ENCODE measurements around the gene THAP7. TPM values are rescaled to one million over a fixed set of nuclear protein-coding genes. Genes with fewer than 3 reads are reported as not detected.

The THAP7 gene
- total RNA-seq, 1 donor from 2014 or later = 22.0 TPM

DNA sequence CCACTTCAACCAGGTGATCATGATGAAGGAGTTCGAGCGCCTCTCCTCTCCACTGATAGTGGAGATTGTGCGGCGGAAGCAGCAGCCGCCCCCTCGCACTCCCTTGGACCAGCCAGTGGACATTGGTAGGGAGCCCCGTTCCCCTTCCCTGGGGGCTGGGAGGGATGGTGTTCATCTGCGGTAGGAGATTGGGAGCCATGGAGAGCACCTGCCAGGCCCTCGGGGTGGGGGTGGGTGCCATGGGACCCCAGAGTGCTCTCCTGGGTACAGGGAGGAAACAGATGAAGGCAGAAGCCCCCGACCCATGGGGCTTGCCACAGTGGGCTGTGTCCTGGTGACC, 7.0 kb downstream of the THAP7 start:
- Histone ChIP-seq H3K36me3 (peaks cover 57% of the 10 kb centered on the region), H3K9me3 (no peaks in the 10 kb centered on the region), H3K4me1 (peaks cover 2% of the 10 kb centered on the region), H3K27ac (no peak overlapping the region), H3K27me3 (no peaks in the 10 kb centered on the region), H3K4me3 (no peak overlapping the region)
- ATAC-seq = no peak
- TF ChIP-seq, protein P1, sequence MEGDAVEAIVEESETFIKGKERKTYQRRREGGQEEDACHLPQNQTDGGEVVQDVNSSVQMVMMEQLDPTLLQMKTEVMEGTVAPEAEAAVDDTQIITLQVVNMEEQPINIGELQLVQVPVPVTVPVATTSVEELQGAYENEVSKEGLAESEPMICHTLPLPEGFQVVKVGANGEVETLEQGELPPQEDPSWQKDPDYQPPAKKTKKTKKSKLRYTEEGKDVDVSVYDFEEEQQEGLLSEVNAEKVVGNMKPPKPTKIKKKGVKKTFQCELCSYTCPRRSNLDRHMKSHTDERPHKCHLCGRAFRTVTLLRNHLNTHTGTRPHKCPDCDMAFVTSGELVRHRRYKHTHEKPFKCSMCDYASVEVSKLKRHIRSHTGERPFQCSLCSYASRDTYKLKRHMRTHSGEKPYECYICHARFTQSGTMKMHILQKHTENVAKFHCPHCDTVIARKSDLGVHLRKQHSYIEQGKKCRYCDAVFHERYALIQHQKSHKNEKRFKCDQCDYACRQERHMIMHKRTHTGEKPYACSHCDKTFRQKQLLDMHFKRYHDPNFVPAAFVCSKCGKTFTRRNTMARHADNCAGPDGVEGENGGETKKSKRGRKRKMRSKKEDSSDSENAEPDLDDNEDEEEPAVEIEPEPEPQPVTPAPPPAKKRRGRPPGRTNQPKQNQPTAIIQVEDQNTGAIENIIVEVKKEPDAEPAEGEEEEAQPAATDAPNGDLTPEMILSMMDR (IDR thresholded peaks at IDR 0.05) = no peak
- intact Hi-C loops (cut with DNase I) = no loop called here
- DNase-seq = no peak

DNA sequence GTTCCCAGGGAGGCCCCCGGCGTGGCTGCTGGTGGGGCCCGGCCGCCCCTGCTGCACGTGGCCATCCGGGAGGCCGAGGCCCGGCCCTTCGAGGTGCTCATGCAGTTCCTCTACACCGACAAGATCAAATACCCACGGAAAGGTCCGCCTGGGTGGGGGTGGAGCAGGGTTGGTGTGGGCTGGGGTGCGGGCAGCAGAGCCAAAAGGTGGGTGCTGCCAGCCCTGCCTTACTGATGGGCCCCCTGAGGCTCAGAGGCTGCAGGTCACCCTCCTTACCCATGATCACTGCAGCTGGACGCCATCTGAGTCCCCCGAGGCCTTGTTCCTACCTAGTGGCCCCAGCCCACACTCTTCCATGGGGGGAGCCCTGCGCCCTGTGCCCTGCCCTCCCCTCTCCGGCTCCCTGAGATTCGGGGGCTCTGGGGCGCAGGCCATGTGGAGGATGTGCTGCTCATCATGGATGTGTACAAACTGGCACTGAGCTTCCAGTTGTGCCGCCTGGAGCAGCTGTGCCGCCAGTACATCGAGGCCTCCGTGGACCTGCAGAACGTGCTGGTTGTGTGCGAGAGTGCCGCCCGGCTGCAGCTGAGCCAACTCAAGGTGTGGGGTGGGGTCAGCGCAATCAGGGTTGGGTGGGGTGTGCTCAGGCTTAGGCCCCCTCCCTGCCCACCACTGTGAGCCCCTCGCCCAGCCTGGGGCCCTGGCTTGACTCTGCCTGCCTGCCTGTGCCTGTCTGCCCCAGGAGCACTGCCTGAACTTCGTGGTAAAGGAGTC, 7.6 kb downstream of the THAP7 start:
- DNase-seq = no peak
- H3K27ac ChIP-seq = no peak overlapping the region
- H3K9me3 ChIP-seq = no peaks in the 10 kb centered on the region
- H3K27me3 ChIP-seq = no peaks in the 10 kb centered on the region
- no peak overlapping the region for H3K4me3 ChIP-seq
- peaks cover 52% of the 10 kb centered on the region for H3K36me3 ChIP-seq
- ATAC-seq = no peak
- TF ChIP-seq, protein P1 (IDR thresholded peaks at IDR 0.05) = no peak
- no peaks in the 10 kb centered on the region for H3K4me1 ChIP-seq
- intact Hi-C loops (cut with DNase I) = no loop called here

DNA sequence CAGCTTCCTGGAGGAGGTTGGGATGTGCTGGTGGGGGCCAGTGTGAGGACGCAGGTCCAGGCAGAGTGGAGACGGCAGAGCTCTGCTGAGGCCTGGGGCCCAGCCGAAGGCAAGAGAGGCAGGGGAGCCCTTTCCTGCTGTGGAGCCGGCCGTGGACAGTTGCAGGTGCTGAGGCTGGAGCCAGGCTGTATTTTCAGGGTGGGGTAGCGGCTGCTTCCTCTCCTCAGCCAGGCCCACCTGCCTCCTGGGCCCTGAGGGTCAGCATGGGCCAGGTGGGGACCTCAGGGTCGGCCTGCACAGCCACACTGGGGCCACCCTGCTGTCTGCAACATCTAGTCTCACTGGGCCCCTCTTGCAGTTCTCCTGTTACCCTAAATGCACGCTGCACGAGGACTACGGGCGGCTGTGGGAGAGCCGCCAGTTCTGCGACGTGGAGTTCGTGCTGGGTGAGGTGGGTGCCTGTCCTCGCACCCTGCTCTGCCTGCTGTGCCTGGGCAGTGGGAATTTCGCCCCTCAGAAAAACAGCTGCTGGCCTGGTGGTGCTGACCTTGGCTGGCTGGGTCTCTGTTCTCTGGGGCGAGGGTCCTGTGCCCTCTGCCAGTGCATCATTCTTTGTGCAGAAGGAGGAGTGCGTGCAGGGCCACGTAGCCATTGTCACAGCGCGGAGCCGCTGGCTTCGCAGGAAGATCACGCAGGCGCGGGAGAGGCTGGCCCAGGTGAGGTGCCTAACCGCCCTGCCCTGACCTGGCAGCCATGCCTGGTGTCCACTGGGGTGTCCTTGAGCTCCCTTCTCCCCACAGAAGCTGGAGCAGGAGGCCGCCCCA, 8.4 kb downstream of the THAP7 start:
- peaks cover 50% of the 10 kb centered on the region for H3K36me3 ChIP-seq
- H3K4me1 ChIP-seq = no peaks in the 10 kb centered on the region
- H3K27me3 ChIP-seq = no peaks in the 10 kb centered on the region
- H3K4me3 ChIP-seq = no peak overlapping the region
- ATAC-seq = no peak
- H3K9me3 ChIP-seq = no peaks in the 10 kb centered on the region
- intact Hi-C loops (cut with DNase I) = no loop called here
- no peak for DNase-seq
- H3K27ac ChIP-seq = no peak overlapping the region
- TF ChIP-seq, protein P1 (IDR thresholded peaks at IDR 0.05) = no peak

DNA sequence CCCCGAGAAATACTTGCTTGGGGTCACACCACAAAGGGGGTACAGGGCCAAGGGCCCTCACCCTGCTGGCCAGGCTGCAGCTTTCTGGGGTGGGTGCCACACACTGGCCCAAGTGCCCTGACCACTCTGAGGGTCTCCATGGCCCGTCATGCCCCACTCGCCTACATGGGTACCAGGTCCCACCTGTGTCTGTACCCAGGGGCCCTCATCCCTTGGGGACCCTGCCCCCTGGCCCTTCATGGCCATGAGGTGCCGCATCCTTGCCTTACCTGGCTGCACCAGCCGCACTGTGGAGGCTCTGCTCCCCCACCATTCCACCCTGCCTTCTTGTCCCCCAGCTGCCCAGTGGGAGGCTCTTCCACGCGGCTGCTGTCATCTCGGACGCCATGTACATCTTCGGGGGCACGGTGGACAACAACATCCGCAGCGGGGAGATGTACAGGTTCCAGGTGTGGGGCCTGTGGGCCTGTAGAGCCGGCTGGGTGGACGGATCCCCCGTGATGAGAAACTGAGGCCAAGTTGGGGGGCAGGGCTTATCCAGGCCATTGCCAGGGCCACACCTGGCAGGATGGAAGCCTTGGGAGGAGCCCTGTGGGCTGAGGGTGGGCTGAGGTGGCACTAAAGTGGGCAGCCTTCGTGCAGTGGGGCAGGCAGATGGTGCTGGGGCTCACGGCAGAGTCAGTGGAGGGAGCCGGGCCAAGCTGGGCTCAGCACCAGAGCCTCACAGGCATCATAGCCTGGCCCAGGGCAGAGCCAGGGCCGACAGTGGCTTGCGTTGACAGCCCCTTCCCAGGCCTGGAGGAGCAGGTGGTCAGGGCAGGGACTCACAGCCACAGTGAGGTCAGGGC, 9.2 kb downstream of the THAP7 start:
- ATAC-seq = no peak
- Histone ChIP-seq H3K27me3 (no peaks in the 10 kb centered on the region), H3K9me3 (no peaks in the 10 kb centered on the region), H3K27ac (no peak overlapping the region), H3K4me1 (no peaks in the 10 kb centered on the region), H3K4me3 (no peak overlapping the region), H3K36me3 (peaks cover 54% of the 10 kb centered on the region)
- TF ChIP-seq, protein P1 (IDR thresholded peaks at IDR 0.05) = no peak
- intact Hi-C loops (cut with DNase I) = no loop called here
- no peak for DNase-seq

DNA sequence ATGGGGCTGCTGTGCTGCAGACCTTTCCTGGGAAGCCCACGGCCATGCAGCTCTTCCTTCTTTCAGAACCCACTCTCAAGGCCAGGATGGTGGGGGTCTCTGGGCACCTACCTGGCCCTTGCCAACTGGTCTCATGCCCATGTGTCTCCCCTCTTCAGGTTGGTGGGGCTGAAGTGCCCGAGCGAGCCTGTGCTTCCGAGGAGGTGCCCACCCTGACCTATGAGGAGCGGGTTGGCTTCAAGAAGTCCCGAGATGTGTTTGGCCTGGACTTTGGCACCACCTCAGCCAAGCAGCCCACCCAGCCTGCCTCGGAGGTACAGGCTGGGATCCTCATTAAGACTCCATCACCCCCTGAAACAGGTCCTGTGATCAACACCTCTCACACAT, 9.9 kb downstream of the THAP7 start:
- intact Hi-C loops (cut with DNase I) = no loop called here
- Histone ChIP-seq H3K27ac (no peak overlapping the region), H3K9me3 (no peaks in the 10 kb centered on the region), H3K27me3 (no peaks in the 10 kb centered on the region), H3K4me1 (no peaks in the 10 kb centered on the region), H3K4me3 (no peak overlapping the region), H3K36me3 (peaks cover 51% of the 10 kb centered on the region)
- no peak for ATAC-seq
- no peak for DNase-seq
- TF ChIP-seq, protein P1 (IDR thresholded peaks at IDR 0.05) = no peak

All from upper lobe of right lung (tissue), 1 donor.